ENCODE data around the gene FBXO36.

DNA sequence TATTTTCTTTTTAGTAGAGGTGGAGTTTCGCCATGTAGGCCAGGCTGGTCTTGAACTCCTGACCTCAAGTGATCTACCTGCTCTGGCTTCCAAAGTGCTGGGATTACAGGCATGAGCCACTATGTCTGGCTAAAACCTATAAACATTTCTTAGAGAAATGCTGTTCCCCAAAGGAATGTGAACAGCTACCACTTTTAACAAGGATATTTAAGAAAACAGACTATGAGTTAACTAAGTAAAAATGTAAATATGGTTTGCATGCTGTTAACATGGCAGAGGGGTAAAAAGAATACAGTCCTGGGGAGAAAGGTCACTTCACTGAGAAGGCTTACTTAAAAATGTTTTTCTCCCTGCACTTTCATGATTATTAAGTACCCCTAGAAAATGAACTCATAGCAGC, 89.3 kb downstream of the FBXO36 start:
- TF ChIP-seq, protein P1, sequence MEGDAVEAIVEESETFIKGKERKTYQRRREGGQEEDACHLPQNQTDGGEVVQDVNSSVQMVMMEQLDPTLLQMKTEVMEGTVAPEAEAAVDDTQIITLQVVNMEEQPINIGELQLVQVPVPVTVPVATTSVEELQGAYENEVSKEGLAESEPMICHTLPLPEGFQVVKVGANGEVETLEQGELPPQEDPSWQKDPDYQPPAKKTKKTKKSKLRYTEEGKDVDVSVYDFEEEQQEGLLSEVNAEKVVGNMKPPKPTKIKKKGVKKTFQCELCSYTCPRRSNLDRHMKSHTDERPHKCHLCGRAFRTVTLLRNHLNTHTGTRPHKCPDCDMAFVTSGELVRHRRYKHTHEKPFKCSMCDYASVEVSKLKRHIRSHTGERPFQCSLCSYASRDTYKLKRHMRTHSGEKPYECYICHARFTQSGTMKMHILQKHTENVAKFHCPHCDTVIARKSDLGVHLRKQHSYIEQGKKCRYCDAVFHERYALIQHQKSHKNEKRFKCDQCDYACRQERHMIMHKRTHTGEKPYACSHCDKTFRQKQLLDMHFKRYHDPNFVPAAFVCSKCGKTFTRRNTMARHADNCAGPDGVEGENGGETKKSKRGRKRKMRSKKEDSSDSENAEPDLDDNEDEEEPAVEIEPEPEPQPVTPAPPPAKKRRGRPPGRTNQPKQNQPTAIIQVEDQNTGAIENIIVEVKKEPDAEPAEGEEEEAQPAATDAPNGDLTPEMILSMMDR (IDR thresholded peaks at IDR 0.05; ENCODE audit: low read depth, low read length): no peak
- TF ChIP-seq POLR2A (IDR thresholded peaks at IDR 0.05; ENCODE audit: extremely low read depth, insufficient read length): no peak
